Measurements from ENCODE around the gene ASNSD1. TPM values are rescaled to one million over a fixed set of nuclear protein-coding genes. Genes with fewer than 3 reads are reported as not detected.

ASNSD1 gene
- total RNA-seq, 1 experiment from 2014 or later: 48.5 TPM

GRCh38 chr2:189631849-189632248 lies 29.4 kb upstream of the ASNSD1 start:
- Mint-ChIP-seq H3K4me3 (no peak overlapping the region), H3K27ac (no peak overlapping the region), H3K36me3 (ENCODE audit: insufficient read depth in 1 of 3, low read depth in 3 of 3) (no peaks in the 10 kb centered on the region), H3K4me1 (peaks cover 0 to 4% of the 10 kb centered on the region in 2 experiments; a peak in 1 of 4 replicates), H3K27me3 (ENCODE audit: low read depth) (no peaks in the 10 kb centered on the region), H3K9me3 (no peaks in the 10 kb centered on the region)
- H4K20me1 ChIP-seq (ENCODE audit: control insufficient read depth, insufficient read depth, insufficient read length): no peaks in the 10 kb centered on the region
- no peak overlapping the region for H3K9ac ChIP-seq (ENCODE audit: extremely low read depth, insufficient read length, low read length)
- no peak for TF ChIP-seq CTCF (conservative IDR thresholded peaks at IDR 0.05)
- no peak overlapping the region for H4K91ac ChIP-seq (ENCODE audit: insufficient read length, low read depth, low read length)
- no peak overlapping the region for H2BK5ac ChIP-seq (ENCODE audit: insufficient read length, low read length)
- no peak overlapping the region for H3K27ac ChIP-seq (ENCODE audit: insufficient read length, low read depth, low read length)
- no peaks in the 10 kb centered on the region; the same call in 1 of the 2 replicates for H3K4me1 ChIP-seq (ENCODE audit: insufficient read depth, low read length)
- no peaks in the 10 kb centered on the region for H3K79me1 ChIP-seq (ENCODE audit: insufficient read depth, low read depth, low read length, poor library complexity, severe bottlenecking)
- H3K18ac ChIP-seq (ENCODE audit: insufficient read length, low read depth, low read length): no peak overlapping the region
- no peak overlapping the region for H3K23ac ChIP-seq (ENCODE audit: insufficient read length, low read depth, low read length)
- H3K23me2 ChIP-seq (ENCODE audit: insufficient read length, low read depth, low read length, poor library complexity, severe bottlenecking): no peaks in the 10 kb centered on the region
- DNase-seq: no peak
- WGBS (ENCODE audit: extremely low coverage, insufficient read length, low lambda C conversion rate): no CpG with 5 or more reads among the region's 4 CpGs
- H3K79me2 ChIP-seq (ENCODE audit: insufficient read depth, low read length): no peaks in the 10 kb centered on the region
- no peaks in the 10 kb centered on the region for H3K9me3 ChIP-seq (ENCODE audit: control insufficient read depth, low read depth, low read length)
- H3K27me3 ChIP-seq (ENCODE audit: insufficient read depth, low read length): no peaks in the 10 kb centered on the region
- H2BK20ac ChIP-seq (ENCODE audit: low read depth, low read length, poor library complexity, severe bottlenecking): no peak overlapping the region
- H2AFZ ChIP-seq (ENCODE audit: low read length): no peak overlapping the region
- no peak overlapping the region for H3K4ac ChIP-seq (ENCODE audit: low read depth, low read length)
- no peak overlapping the region for H3K4me2 ChIP-seq (ENCODE audit: insufficient read depth, insufficient read length, low read length)
- no peak overlapping the region for H4K5ac ChIP-seq (ENCODE audit: insufficient read length, low read depth, low read length)
- H3K56ac ChIP-seq (ENCODE audit: insufficient read length, low read depth, low read length): no peak overlapping the region
- no peak overlapping the region for H2BK15ac ChIP-seq (ENCODE audit: low read depth, low read length)
- H3K14ac ChIP-seq (ENCODE audit: insufficient read depth, low read length): no peak overlapping the region
- H2AK5ac ChIP-seq (ENCODE audit: insufficient read length, low read length): no peak overlapping the region
- H2BK120ac ChIP-seq (ENCODE audit: low read depth, low read length, poor library complexity, severe bottlenecking): no peak overlapping the region
- H4K8ac ChIP-seq (replicated peaks; ENCODE audit: insufficient read length, low read depth, low read length): no peak overlapping the region
- no peak overlapping the region for H3T11ph ChIP-seq (ENCODE audit: low read length)
- no peak overlapping the region for H2BK12ac ChIP-seq (ENCODE audit: insufficient read length, low read depth, low read length)

Measured in H9 (cell line).